ENCODE measurements around the gene PLPP1.

PLPP1 gene

GRCh38 chr5:55521881-55522280, 12.9 kb downstream of the PLPP1 start:
- no peak for TF ChIP-seq CTCF (IDR thresholded peaks at IDR 0.05; ENCODE audit: insufficient read depth, low read depth, low read length, missing control alignments)
- H3K4me3 ChIP-seq (ENCODE audit: low read depth, low read length): no peak overlapping the region
- DNase-seq (ENCODE audit: low read depth): no peak

DNA sequence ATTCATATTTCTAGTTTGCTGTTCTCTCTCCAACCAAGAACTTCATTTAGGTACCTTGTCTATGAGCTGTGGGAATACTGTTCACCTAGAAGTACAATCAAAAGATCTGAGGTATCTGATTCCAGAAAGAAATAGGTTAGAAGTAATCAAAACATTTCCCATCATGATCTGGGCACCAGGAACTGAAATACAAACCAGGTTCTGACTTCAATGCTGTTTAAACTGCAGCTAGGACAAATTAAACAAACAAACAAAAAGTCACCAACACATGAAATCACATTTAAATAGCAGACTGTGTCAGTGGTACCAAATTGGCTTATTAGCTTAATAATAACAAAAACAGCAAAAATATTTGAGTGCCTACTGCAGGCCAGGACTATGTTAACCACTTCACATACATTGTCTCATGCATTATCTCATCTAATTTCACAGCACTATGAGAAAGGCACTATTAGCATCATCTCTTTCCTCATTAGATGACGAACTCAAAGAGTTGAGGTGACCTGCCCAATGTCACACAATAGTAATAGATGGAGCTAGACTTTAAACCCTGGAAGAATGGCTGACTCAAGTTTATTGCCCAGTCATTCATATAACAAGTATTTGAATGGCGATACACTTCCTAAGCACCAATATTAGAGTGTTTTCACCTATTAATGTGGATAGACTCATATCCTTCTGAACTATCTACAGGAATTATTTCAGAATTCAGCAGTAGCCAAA, 14.5 kb downstream of the PLPP1 start:
- no peak for TF ChIP-seq CTCF (IDR thresholded peaks at IDR 0.05; ENCODE audit: insufficient read depth, low read depth, low read length, missing control alignments)
- DNase-seq (ENCODE audit: low read depth): no peak
- H3K4me3 ChIP-seq (ENCODE audit: low read depth, low read length): no peak overlapping the region

GRCh38 chr5:55518831-55519390, 15.9 kb downstream of the PLPP1 start:
- no peak overlapping the region for H3K4me3 ChIP-seq (ENCODE audit: low read depth, low read length)
- TF ChIP-seq CTCF (IDR thresholded peaks at IDR 0.05; ENCODE audit: insufficient read depth, low read depth, low read length, missing control alignments): no peak
- no peak for DNase-seq (ENCODE audit: low read depth)

GRCh38 chr5:55517804-55518203, 17.0 kb downstream of the PLPP1 start:
- no peak for TF ChIP-seq CTCF (IDR thresholded peaks at IDR 0.05; ENCODE audit: insufficient read depth, low read depth, low read length, missing control alignments)
- H3K4me3 ChIP-seq (ENCODE audit: low read depth, low read length): no peak overlapping the region
- DNase-seq (ENCODE audit: low read depth): no peak

DNA sequence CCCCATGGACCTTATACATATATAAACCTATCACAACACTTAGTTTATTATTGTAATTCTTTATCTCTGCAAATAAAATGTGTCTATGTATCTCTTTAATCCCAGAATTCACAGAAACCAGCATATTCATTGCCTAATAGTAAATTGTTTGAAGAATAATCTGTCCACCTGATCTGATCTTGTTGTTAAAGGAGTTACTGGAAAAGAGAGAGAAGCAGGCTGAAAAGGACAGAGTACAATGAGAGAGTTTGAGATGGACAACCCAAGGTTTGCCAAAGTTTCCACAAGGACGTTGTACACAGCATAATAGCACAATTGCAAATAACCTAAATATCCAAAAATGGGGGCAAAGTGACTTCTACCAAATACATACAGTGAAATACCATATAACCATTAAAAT, 23.8 kb downstream of the PLPP1 start:
- TF ChIP-seq CTCF (IDR thresholded peaks at IDR 0.05; ENCODE audit: insufficient read depth, low read depth, low read length, missing control alignments): no peak
- H3K4me3 ChIP-seq (ENCODE audit: low read depth, low read length): no peak overlapping the region
- DNase-seq (ENCODE audit: low read depth): no peak

- H3K4me3 ChIP-seq (ENCODE audit: low read depth, low read length): no peak overlapping the region
- DNase-seq (ENCODE audit: low read depth): no peak
- no peak for TF ChIP-seq CTCF (IDR thresholded peaks at IDR 0.05; ENCODE audit: insufficient read depth, low read depth, low read length, missing control alignments)
Measured at GRCh38 chr5:55510523-55510880, 24.3 kb downstream of the PLPP1 start.
